ENCODE data around the gene JSRP1.

Gene JSRP1

DNA sequence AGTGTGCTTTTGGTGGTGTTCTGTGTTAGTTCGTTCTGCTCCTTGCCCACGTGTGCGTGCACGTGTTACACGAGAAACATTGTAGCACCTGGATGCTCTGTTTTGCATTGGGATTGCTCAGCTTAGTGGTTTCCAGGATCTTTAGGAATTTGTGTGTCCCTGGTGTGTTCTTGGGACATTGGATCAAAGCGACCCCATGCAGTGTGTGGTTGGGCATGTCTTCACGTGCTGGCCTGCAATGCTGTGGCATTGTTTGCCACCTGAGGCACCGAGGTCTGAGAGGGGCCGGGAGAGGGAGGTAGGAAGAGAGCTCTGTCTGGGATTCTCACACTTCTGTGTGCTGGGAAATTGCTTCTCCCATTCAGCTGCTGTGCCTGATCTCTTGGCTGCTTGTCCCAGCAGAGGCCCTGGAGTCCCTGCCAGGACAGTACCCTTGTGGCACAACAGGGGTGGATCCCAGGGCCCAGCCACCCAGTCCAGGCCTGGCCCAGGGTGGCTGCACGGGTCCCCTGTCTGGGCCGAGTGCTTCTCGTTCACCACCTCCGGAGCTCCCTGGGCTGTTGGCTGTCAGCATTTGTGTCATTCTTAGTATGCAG lies 31.4 kb downstream of the JSRP1 start:
- peaks cover 25 to 100% (median 81%) of the 10 kb centered on the region in 3 donors for H3K36me3 ChIP-seq

DNA sequence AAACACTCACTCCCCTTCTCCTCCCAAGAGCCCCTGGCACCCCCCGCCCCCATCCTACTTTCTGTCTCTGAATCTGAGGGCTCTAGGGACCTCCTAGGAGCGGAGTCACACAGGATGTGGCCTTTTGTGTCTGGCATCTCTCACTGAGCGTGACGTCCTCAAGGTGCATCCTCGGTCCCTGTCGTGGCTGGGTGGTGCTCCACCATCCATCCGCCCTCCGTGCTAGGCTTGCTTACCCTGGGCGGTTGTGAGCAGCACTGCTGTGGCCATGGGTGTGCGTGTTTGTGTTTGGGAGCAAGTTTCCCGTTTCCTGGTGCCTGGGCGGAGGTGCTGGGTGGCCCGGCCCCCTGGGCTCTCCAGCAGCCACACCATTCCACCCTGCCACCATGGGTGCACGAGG lies 32.3 kb downstream of the JSRP1 start:
- Histone ChIP-seq H3K4me3 (no peak overlapping the region), H3K27ac (no peak overlapping the region), H3K36me3 (peaks cover 25 to 100% (median 80%) of the 10 kb centered on the region in 3 donors), H3K9me3 (no peaks in the 10 kb centered on the region), H3K27me3 (no peaks in the 10 kb centered on the region), H3K4me1 (no peaks in the 10 kb centered on the region)
- no peak for DNase-seq
- intact Hi-C loops (cut with DNase I; ENCODE audit: low total_unique reads), result loop anchor here (2.0 kb wide), 1 partner anchor 27 kb away; no protein-coding TSS in a partner anchor
- TF ChIP-seq, protein P1, sequence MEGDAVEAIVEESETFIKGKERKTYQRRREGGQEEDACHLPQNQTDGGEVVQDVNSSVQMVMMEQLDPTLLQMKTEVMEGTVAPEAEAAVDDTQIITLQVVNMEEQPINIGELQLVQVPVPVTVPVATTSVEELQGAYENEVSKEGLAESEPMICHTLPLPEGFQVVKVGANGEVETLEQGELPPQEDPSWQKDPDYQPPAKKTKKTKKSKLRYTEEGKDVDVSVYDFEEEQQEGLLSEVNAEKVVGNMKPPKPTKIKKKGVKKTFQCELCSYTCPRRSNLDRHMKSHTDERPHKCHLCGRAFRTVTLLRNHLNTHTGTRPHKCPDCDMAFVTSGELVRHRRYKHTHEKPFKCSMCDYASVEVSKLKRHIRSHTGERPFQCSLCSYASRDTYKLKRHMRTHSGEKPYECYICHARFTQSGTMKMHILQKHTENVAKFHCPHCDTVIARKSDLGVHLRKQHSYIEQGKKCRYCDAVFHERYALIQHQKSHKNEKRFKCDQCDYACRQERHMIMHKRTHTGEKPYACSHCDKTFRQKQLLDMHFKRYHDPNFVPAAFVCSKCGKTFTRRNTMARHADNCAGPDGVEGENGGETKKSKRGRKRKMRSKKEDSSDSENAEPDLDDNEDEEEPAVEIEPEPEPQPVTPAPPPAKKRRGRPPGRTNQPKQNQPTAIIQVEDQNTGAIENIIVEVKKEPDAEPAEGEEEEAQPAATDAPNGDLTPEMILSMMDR (IDR thresholded peaks at IDR 0.05), result no peak

More for the DNA sequence above, 31.4 kb downstream of the JSRP1 start:
- TF ChIP-seq, protein P1 (IDR thresholded peaks at IDR 0.05), result no peak
- no peak overlapping the region for H3K4me3 ChIP-seq
- DNase-seq, result no peak
- no peaks in the 10 kb centered on the region for H3K27me3 ChIP-seq
- H3K27ac ChIP-seq, result no peak overlapping the region
- H3K4me1 ChIP-seq, result no peaks in the 10 kb centered on the region
- intact Hi-C loops (cut with DNase I; ENCODE audit: low total_unique reads), result loop anchor here (2.0 kb wide), 1 partner anchor 26 kb away; no protein-coding TSS in a partner anchor
- no peaks in the 10 kb centered on the region for H3K9me3 ChIP-seq

DNA sequence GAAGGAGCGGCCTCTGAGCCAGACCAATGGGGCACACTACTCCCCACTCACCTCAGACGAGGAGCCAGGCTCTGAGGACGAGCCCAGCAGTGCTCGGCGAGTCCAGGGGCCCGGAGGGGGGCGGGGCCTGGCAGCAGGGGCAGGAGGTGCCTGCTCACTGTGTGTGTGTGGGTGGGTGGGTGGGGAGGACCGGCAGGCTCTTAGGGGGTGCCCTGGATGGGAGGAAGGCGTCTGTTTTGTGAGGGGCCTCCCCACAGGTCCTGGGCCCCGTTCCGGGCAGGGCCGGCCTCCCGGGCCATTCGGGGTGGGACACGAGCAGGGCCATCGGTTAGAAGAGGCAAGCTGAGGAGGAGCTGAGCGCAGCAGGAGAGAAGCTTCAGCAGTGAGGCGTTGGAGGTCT lies 32.8 kb downstream of the JSRP1 start:
- Histone ChIP-seq H3K4me3 (no peak overlapping the region), H3K4me1 (no peaks in the 10 kb centered on the region), H3K9me3 (no peaks in the 10 kb centered on the region), H3K27ac (no peak overlapping the region), H3K36me3 (peaks cover 28 to 100% (median 78%) of the 10 kb centered on the region in 3 donors), H3K27me3 (no peaks in the 10 kb centered on the region)
- intact Hi-C loops (cut with DNase I; ENCODE audit: low total_unique reads), result no loop called here
- DNase-seq, result no peak
- TF ChIP-seq, protein P1 (IDR thresholded peaks at IDR 0.05), result no peak

DNA sequence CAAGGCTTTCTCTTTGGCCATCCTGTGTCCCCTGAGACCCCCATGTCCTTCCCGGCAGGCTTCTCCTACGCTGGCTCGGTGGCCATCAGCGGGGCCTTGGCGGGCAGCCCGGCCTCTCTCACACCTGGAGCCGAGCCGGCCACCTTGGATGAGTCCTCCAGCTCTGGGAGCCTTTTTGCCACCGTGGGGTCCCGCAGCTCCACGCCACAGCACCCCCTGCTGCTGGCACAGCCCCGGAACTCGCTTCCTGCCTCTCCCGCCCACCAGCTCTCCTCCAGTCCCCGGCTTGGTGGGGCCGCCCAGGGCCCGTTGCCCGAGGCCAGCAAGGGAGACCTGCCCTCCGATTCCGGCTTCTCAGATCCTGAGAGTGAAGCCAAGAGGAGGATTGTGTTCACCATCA lies 34.3 kb downstream of the JSRP1 start:
- intact Hi-C loops (cut with DNase I; ENCODE audit: low total_unique reads), result no loop called here
- TF ChIP-seq, protein P1 (IDR thresholded peaks at IDR 0.05), result peak; percentile 16 to 19
- Histone ChIP-seq H3K27me3 (no peaks in the 10 kb centered on the region), H3K4me3 (no peak overlapping the region), H3K4me1 (no peaks in the 10 kb centered on the region), H3K9me3 (no peaks in the 10 kb centered on the region), H3K27ac (no peak overlapping the region), H3K36me3 (peaks cover 26 to 99% (median 77%) of the 10 kb centered on the region in 3 donors)
- no peak for DNase-seq

DNA sequence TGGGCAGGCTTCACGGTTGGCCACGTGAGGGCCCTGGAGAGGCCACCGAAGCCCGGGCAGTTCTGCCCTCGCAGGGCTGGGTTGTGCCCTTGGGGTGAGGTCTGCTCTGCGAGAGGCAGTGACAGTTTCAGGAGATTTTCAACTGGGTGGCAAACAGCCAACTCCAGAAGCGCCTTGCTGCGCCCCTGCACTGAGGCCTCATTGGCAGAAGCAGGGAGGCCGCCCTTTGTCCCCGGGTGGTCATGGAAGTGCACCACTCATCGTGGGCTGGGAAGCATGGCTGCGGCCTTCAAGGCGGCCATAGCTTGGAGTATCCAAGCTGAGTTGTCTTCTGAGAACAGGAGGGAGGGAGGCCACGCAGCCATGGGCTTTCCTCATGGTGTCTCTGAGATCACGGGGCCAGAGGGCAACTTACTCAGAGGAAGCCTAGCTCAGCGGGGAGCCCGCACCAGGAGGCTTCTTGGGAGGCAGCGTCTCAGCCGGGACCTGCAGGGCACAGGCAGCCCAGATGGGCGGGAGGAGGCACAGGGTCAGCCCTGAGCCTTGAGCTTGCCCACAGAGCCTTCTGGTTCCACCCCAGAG lies 34.9 kb downstream of the JSRP1 start:
- TF ChIP-seq, protein P1 (IDR thresholded peaks at IDR 0.05), result no peak
- no peak for DNase-seq
- H3K36me3 ChIP-seq, result peaks cover 26 to 99% (median 77%) of the 10 kb centered on the region in 3 donors
- H3K9me3 ChIP-seq, result no peaks in the 10 kb centered on the region
- intact Hi-C loops (cut with DNase I; ENCODE audit: low total_unique reads), result no loop called here
- H3K27me3 ChIP-seq, result no peaks in the 10 kb centered on the region
- H3K4me1 ChIP-seq, result no peaks in the 10 kb centered on the region
- H3K4me3 ChIP-seq, result no peak overlapping the region
- H3K27ac ChIP-seq, result no peak overlapping the region

Measured in tibial artery (tissue), 4 donors.